ENCODE measurements around the gene TF.

DNA sequence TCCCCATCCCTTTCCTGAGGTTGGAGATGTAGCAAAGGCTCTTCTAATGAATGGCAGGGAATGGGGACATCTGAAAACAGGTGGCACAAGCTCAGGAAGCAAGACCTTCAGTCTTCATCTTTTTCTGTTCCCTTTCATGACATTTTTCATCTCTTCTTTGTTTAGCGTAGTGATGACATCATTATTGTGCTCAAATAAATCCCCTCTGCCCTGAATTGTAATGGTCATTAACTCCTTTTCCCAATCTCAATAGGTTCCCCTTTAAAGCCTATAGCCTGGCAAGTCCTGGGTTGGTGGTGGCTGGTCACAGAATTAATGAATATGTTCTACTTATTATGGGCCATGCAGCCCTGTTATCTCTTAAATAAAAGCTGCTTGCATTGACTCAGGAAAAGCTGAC, 21.4 kb downstream of the TF start:
- TF ChIP-seq TAF1 (IDR thresholded peaks at IDR 0.05; ENCODE audit: borderline replicate concordance, insufficient read depth, low read length) (no peak), POLR2AphosphoS5 (IDR thresholded peaks at IDR 0.05; ENCODE audit: low read depth, low read length) (no peak), SIN3A (IDR thresholded peaks at IDR 0.05; ENCODE audit: borderline replicate concordance, insufficient read depth, low read length) (no peak)
- TF ChIP-seq, protein P1, sequence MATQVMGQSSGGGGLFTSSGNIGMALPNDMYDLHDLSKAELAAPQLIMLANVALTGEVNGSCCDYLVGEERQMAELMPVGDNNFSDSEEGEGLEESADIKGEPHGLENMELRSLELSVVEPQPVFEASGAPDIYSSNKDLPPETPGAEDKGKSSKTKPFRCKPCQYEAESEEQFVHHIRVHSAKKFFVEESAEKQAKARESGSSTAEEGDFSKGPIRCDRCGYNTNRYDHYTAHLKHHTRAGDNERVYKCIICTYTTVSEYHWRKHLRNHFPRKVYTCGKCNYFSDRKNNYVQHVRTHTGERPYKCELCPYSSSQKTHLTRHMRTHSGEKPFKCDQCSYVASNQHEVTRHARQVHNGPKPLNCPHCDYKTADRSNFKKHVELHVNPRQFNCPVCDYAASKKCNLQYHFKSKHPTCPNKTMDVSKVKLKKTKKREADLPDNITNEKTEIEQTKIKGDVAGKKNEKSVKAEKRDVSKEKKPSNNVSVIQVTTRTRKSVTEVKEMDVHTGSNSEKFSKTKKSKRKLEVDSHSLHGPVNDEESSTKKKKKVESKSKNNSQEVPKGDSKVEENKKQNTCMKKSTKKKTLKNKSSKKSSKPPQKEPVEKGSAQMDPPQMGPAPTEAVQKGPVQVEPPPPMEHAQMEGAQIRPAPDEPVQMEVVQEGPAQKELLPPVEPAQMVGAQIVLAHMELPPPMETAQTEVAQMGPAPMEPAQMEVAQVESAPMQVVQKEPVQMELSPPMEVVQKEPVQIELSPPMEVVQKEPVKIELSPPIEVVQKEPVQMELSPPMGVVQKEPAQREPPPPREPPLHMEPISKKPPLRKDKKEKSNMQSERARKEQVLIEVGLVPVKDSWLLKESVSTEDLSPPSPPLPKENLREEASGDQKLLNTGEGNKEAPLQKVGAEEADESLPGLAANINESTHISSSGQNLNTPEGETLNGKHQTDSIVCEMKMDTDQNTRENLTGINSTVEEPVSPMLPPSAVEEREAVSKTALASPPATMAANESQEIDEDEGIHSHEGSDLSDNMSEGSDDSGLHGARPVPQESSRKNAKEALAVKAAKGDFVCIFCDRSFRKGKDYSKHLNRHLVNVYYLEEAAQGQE (IDR thresholded peaks at IDR 0.05; ENCODE audit: insufficient read depth in 1 of 2, low read depth in 2 of 2, low read length in 2 of 2) = no peak

Measured in PFSK-1 (cell line).